HepG2 (cell line): ENCODE results near the gene ACOXL. TPM values are rescaled to one million over a fixed set of nuclear protein-coding genes. Genes with fewer than 3 reads are reported as not detected.
A peak's percentile ranks its signal among the peaks of the same experiment; 100 is the strongest.

ENCODE experiments used
- CEBPZ ChIP-seq: IDR thresholded peaks from 2 replicates; pipeline ENCODE4 v1.6.1; 2012; ENCODE audit warnings: low read length, improper control_type of control experiment
- GABPB1 ChIP-seq: IDR thresholded peaks from 2 replicates; pipeline ENCODE4 v1.6.1; 2016; ENCODE audit warnings: mild to moderate bottlenecking, missing genetic modification reagents, moderate library complexity, missing compliant biosample characterization
- IRF9 ChIP-seq: sonication (generic); formaldehyde crosslinking; IDR thresholded peaks from 2 replicates; pipeline ENCODE4 v1.8.0; 2022; ENCODE audit warnings: missing genetic modification reagents, mild to moderate bottlenecking, borderline replicate concordance
- LCORL ChIP-seq, 2 experiments: fragments of 450-650 bp in 1 of 2; sonication (generic) in 1 of 2; formaldehyde crosslinking in 1 of 2; IDR thresholded peaks; 2 replicates each; pipeline versions ENCODE4 v1.5.0 to v1.6.1; 2017 to 2020; ENCODE audit warnings: antibody characterized with exemption in 1 of 2, missing genetic modification reagents in 1 of 2
- MATR3 ChIP-seq: sonication (generic); formaldehyde crosslinking; IDR thresholded peaks from 2 replicates; pipeline ENCODE4 v1.4.0; 2020; ENCODE audit warnings: missing genetic modification reagents
- MIER3 ChIP-seq: IDR thresholded peaks from 2 replicates; pipeline ENCODE4 v1.6.1; 2016; ENCODE audit warnings: missing compliant biosample characterization, borderline replicate concordance
- NCOR1 ChIP-seq: fragments of 200-600 bp; sonication (generic); IDR thresholded peaks from 2 replicates; pipeline ENCODE4 v1.7.0; 2017; ENCODE audit warnings: antibody characterized with exemption, low read length, borderline replicate concordance
- NPAS2 ChIP-seq: sonication (generic); formaldehyde crosslinking; IDR thresholded peaks from 2 replicates; pipeline ENCODE4 v1.8.0; 2022; ENCODE audit warnings: mild to moderate bottlenecking, missing genetic modification reagents, borderline replicate concordance
- ZFP1 ChIP-seq: IDR thresholded peaks from 2 replicates; pipeline ENCODE4 v1.6.1; 2016
- ZNF124 ChIP-seq: sonication (generic); formaldehyde crosslinking; IDR thresholded peaks from 2 replicates; pipeline ENCODE4 v1.4.0; 2020; ENCODE audit warnings: missing genetic modification reagents
- ZNF138 ChIP-seq: sonication (generic); formaldehyde crosslinking; IDR thresholded peaks from 2 replicates; pipeline ENCODE4 v1.5.0; 2020; ENCODE audit warnings: mild to moderate bottlenecking, low read depth, missing genetic modification reagents
- ZNF350 ChIP-seq: sonication (generic); formaldehyde crosslinking; IDR thresholded peaks from 2 replicates; pipeline ENCODE4 v1.4.0; 2020; ENCODE audit warnings: mild to moderate bottlenecking, low read depth, missing genetic modification reagents, borderline replicate concordance
- ZNF615 ChIP-seq: sonication (generic); formaldehyde crosslinking; IDR thresholded peaks from 2 replicates; pipeline ENCODE4 v1.5.0; 2020; ENCODE audit warnings: mild to moderate bottlenecking, missing genetic modification reagents, borderline replicate concordance
- polyA plus RNA-seq, 8 experiments: library from polyadenylated mRNA; depleted of rRNA in 3 of 8; stranded (reverse) in 7 of 8; unstranded in 1 of 8; fragments of >200 nt; fragmentation: Illumina TruSeq in 4 of 8; extraction: Trizol in 4 of 8; gene quantifications; 2 replicates each; pipeline versions ENCODE4 v1.2.1 to v1.2.3, GENCODE V29; 2011 to 2016; ENCODE audit warnings: low read depth in 4 of 8, missing spikeins in 1 of 8, mixed read lengths in 1 of 8; ENCODE audit not compliant: insufficient read depth in 1 of 8
- total RNA-seq, 5 experiments: library from RNA; depleted of rRNA; stranded (reverse); fragments of >200 nt; fragmentation: Illumina TruSeq; extraction: Trizol; gene quantifications; 2 replicates each; pipeline ENCODE4 v1.2.3, GENCODE V29; 2016; ENCODE audit warnings: low read depth in 1 of 5
- TF ChIP-seq, protein P1 (sequence below): sonication (generic); formaldehyde crosslinking; IDR thresholded peaks from 2 replicates; pipeline ENCODE4 v1.4.0; 2020; ENCODE audit warnings: mild to moderate bottlenecking, missing genetic modification reagents
- TF ChIP-seq, protein P2 (sequence below): sonication (generic); formaldehyde crosslinking; IDR thresholded peaks from 2 replicates; pipeline ENCODE4 v1.4.0; 2020; ENCODE audit warnings: missing genetic modification reagents, low read depth, mild to moderate bottlenecking, borderline replicate concordance
- TF ChIP-seq, protein P3 (sequence below): sonication (generic); formaldehyde crosslinking; conservative IDR thresholded peaks from 2 replicates; pipeline ENCODE4 v1.8.0; 2022; ENCODE audit warnings: missing genetic modification reagents

The ACOXL gene
- total and polyA plus RNA-seq, 2 of the 13 experiments (the other 11 are each of a cell fraction or from before 2014, with no cell fraction given), result not detected

DNA sequence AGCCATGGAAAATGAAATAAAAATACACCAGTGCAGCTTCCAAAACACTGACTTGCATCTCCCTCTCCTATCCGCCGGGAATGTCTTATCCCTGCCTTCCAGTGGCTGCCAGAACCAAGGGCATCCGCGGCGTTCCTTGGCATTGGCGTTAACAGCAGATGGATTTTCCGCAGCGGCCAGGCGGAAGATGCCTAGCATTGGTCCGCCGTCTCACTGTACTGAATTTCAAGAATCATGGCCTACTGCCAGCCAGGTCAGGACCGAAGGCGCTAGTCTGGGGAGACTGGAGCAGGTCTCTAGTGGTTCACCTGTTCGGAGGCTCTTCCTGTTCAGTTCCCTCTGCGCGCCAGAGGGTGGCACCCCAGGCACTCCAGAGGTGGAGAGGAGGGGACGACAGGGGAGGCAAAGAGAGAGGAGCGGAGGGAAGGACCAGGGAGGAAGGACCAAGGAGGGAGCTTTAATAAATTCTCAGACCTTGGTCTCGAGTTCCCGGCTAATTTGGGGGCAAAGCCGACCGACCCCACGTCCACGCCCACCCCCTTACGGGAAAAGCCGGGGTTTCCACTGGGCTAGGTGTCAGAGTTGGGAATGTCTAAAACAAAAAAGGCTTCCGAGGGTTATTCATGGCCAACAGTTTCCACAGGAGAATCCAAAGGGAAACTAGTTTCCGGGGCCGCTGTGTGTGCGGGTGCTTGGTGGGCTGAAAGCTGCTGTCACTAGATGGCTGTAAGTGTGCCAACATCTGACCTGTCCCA is 384.6 kb downstream of the ACOXL start (continued):
- TF ChIP-seq MATR3 (CRISPR knock-in tag) (no peak), ZNF124 (CRISPR knock-in tag) (peak; percentile 53; the same call in 1 of the 2 replicates), ZFP1 (CRISPR knock-in tag) (no peak), MIER3 (CRISPR knock-in tag) (peak; percentile 79; the same call in 1 of the 2 replicates), ZNF138 (CRISPR knock-in tag) (no peak), NPAS2 (CRISPR knock-in tag) (no peak), IRF9 (CRISPR knock-in tag) (0 out of 2 replicates have a peak, but pooled peaks have one; percentile 31), GABPB1 (CRISPR knock-in tag) (peak; percentile 52; the same call in 1 of the 2 replicates), LCORL (IDR thresholded peaks at IDR 0.05) (no peak), LCORL (CRISPR knock-in tag; IDR thresholded peaks at IDR 0.05) (no peak), CEBPZ (no peak), ZNF350 (CRISPR knock-in tag) (no peak; the same call in 1 of the 2 replicates), NCOR1 (no peak), ZNF615 (CRISPR knock-in tag) (no peak)
- TF ChIP-seq, protein P1, sequence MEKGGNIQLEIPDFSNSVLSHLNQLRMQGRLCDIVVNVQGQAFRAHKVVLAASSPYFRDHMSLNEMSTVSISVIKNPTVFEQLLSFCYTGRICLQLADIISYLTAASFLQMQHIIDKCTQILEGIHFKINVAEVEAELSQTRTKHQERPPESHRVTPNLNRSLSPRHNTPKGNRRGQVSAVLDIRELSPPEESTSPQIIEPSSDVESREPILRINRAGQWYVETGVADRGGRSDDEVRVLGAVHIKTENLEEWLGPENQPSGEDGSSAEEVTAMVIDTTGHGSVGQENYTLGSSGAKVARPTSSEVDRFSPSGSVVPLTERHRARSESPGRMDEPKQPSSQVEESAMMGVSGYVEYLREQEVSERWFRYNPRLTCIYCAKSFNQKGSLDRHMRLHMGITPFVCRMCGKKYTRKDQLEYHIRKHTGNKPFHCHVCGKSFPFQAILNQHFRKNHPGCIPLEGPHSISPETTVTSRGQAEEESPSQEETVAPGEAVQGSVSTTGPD (CRISPR knock-in tag), result no peak
- TF ChIP-seq, protein P2, sequence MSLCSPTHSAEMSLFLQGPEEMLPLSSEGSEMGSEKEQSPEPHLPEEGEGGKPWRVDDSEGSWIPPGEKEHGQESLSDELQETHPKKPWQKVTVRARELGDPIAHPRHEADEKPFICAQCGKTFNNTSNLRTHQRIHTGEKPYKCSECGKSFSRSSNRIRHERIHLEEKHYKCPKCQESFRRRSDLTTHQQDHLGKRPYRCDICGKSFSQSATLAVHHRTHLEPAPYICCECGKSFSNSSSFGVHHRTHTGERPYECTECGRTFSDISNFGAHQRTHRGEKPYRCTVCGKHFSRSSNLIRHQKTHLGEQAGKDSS, result no peak
- TF ChIP-seq, protein P3, sequence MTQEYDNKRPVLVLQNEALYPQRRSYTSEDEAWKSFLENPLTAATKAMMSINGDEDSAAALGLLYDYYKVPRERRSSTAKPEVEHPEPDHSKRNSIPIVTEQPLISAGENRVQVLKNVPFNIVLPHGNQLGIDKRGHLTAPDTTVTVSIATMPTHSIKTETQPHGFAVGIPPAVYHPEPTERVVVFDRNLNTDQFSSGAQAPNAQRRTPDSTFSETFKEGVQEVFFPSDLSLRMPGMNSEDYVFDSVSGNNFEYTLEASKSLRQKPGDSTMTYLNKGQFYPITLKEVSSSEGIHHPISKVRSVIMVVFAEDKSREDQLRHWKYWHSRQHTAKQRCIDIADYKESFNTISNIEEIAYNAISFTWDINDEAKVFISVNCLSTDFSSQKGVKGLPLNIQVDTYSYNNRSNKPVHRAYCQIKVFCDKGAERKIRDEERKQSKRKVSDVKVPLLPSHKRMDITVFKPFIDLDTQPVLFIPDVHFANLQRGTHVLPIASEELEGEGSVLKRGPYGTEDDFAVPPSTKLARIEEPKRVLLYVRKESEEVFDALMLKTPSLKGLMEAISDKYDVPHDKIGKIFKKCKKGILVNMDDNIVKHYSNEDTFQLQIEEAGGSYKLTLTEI (CRISPR knock-in tag), result no peak
